Measurements from ENCODE around the gene CIITA.

GRCh38 chr16:10856042-10856441, 21.0 kb upstream of the CIITA start:
- TF ChIP-seq CTCF (IDR thresholded peaks at IDR 0.05) = no peak
- no peak for TF ChIP-seq POLR2A (IDR thresholded peaks at IDR 0.05)

Data from Peyer's patch (tissue), 4 donors.